Measurements from ENCODE around the gene LY86. TPM values are rescaled to one million over a fixed set of nuclear protein-coding genes. Genes with fewer than 3 reads are reported as not detected.
"Not testable (repeated sequence)": the region's sequence is repeated elsewhere in the genome, so short reads cannot be mapped to it uniquely, and the experiment has no call there.

Gene LY86
- total RNA-seq, 1 experiment from 2014 or later: not detected

- no peak for DNase-seq (ENCODE audit: low read depth)
Measured at GRCh38 chr6:6596529-6597328, 8.2 kb downstream of the LY86 start.

- no peak for DNase-seq (ENCODE audit: low read depth)
Measured at GRCh38 chr6:6597682-6598081, 9.2 kb downstream of the LY86 start.

- no peak for DNase-seq (ENCODE audit: low read depth)
Measured at GRCh38 chr6:6599468-6599873, 11.0 kb downstream of the LY86 start.

GRCh38 chr6:6600875-6601274, 12.4 kb downstream of the LY86 start:
- no peak for DNase-seq (ENCODE audit: low read depth)

GRCh38 chr6:6602262-6602661, 13.7 kb downstream of the LY86 start:
- no peak for DNase-seq (ENCODE audit: low read depth)

GRCh38 chr6:6603317-6603716, 14.8 kb downstream of the LY86 start:
- DNase-seq (ENCODE audit: low read depth): no peak

GRCh38 chr6:6604015-6604414, 15.5 kb downstream of the LY86 start:
- DNase-seq (ENCODE audit: low read depth): no peak

GRCh38 chr6:6604566-6604965, 16.0 kb downstream of the LY86 start:
- no peak for DNase-seq (ENCODE audit: low read depth)

- no peak for DNase-seq (ENCODE audit: low read depth)
Measured at GRCh38 chr6:6605873-6606272, 17.4 kb downstream of the LY86 start.

GRCh38 chr6:6606391-6607030, 18.0 kb downstream of the LY86 start:
- DNase-seq (ENCODE audit: low read depth): not testable (repeated sequence)

GRCh38 chr6:6609450-6609849, 20.9 kb downstream of the LY86 start:
- no peak for DNase-seq (ENCODE audit: low read depth)

GRCh38 chr6:6610031-6610591, 21.6 kb downstream of the LY86 start:
- no peak for DNase-seq (ENCODE audit: low read depth)

GRCh38 chr6:6611486-6611885, 23.0 kb downstream of the LY86 start:
- DNase-seq (ENCODE audit: low read depth): no peak

GRCh38 chr6:6612308-6612707, 23.8 kb downstream of the LY86 start:
- DNase-seq (ENCODE audit: low read depth): no peak

- not testable (repeated sequence) for DNase-seq (ENCODE audit: low read depth)
Measured at GRCh38 chr6:6613103-6613718, 24.7 kb downstream of the LY86 start.

- no peak for DNase-seq (ENCODE audit: low read depth)
Measured at GRCh38 chr6:6614096-6614982, 25.8 kb downstream of the LY86 start.

- DNase-seq (ENCODE audit: low read depth): no peak
Measured at GRCh38 chr6:6614983-6615349, 26.4 kb downstream of the LY86 start.

GRCh38 chr6:6616656-6617055, 28.1 kb downstream of the LY86 start:
- DNase-seq (ENCODE audit: low read depth): no peak

GRCh38 chr6:6619021-6619794, 30.7 kb downstream of the LY86 start:
- DNase-seq (ENCODE audit: low read depth): no peak

GRCh38 chr6:6620766-6621425, 32.4 kb downstream of the LY86 start:
- no peak for DNase-seq (ENCODE audit: low read depth)
